ENCODE measurements around the gene GPC6.

GRCh38 chr13:93522501-93522900 lies 295.9 kb downstream of the GPC6 start:
- TF ChIP-seq CTCF (IDR thresholded peaks at IDR 0.05; ENCODE audit: extremely low read depth in 1 of 2, insufficient read depth in 1 of 2, low read depth in 1 of 2, low read length in 2 of 2): no peak
- no peak for TF ChIP-seq EZH2 (IDR thresholded peaks at IDR 0.05; ENCODE audit: borderline replicate concordance, low read depth, low read length, severe bottlenecking)
- no peak for TF ChIP-seq POLR2AphosphoS5 (IDR thresholded peaks at IDR 0.05; ENCODE audit: insufficient read depth, low read depth, low read length)

Measured in endothelial cell of umbilical vein (primary cell).